DOHH2 (cell line): ENCODE measurements around the gene ABR.

Experiments used
- EZH2phosphoT487 ChIP-seq: fragments of 200-600 bp; sonication (generic); IDR thresholded peaks from 2 replicates; pipeline ENCODE4 v1.6.1; 2017; ENCODE audit warnings: borderline replicate concordance, mild to moderate bottlenecking, antibody characterized with exemption, low read length, moderate library complexity, mixed read lengths
- TF ChIP-seq, protein P1 (sequence below): fragments of 200-600 bp; sonication (generic); IDR thresholded peaks from one replicate; pipeline ENCODE4 v1.5.1; 2014; ENCODE audit warnings: antibody characterized with exemption, mild to moderate bottlenecking, low read depth, low read length; ENCODE audit not compliant: poor library complexity, severe bottlenecking

- TF ChIP-seq, protein P1, sequence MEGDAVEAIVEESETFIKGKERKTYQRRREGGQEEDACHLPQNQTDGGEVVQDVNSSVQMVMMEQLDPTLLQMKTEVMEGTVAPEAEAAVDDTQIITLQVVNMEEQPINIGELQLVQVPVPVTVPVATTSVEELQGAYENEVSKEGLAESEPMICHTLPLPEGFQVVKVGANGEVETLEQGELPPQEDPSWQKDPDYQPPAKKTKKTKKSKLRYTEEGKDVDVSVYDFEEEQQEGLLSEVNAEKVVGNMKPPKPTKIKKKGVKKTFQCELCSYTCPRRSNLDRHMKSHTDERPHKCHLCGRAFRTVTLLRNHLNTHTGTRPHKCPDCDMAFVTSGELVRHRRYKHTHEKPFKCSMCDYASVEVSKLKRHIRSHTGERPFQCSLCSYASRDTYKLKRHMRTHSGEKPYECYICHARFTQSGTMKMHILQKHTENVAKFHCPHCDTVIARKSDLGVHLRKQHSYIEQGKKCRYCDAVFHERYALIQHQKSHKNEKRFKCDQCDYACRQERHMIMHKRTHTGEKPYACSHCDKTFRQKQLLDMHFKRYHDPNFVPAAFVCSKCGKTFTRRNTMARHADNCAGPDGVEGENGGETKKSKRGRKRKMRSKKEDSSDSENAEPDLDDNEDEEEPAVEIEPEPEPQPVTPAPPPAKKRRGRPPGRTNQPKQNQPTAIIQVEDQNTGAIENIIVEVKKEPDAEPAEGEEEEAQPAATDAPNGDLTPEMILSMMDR: no peak
- no peak for TF ChIP-seq EZH2phosphoT487
These were observed 20.9 kb downstream of the ABR start for GRCh38 chr17:1158879-1159278.
